Endometrial microvascular endothelial cells (primary cell): ENCODE measurements around the gene LRRC25. TPM values are rescaled to one million over a fixed set of nuclear protein-coding genes. Genes with fewer than 3 reads are reported as not detected.
"Not testable (repeated sequence)": the region's sequence is repeated elsewhere in the genome, so short reads cannot be mapped to it uniquely, and the experiment has no call there.

Source experiments
- in situ Hi-C: cut with HindIII; loops from 2 replicates; pipeline ENCODE4 v1.10.0; 2017; ENCODE audit warnings: low sequenced_read_pairs, low pct_unique_long_range_greater_than_20kb; ENCODE audit errors: inconsistent ontology term
- total RNA-seq: library from RNA; depleted of rRNA; stranded (reverse); fragments of >200 nt; gene quantifications from one replicate; pipeline ENCODE4 v1.2.3, GENCODE V29; 2015; ENCODE audit errors: inconsistent ontology term

Gene LRRC25
- total RNA-seq, 1 donor from 2014 or later: not detected

GRCh38 chr19:18414504-18415177 is 17.2 kb upstream of the LRRC25 start:
- in situ Hi-C loops: no loop called here

- in situ Hi-C loops: no loop called here
Observed at GRCh38 chr19:18412610-18413239, 15.3 kb upstream of the LRRC25 start.

DNA sequence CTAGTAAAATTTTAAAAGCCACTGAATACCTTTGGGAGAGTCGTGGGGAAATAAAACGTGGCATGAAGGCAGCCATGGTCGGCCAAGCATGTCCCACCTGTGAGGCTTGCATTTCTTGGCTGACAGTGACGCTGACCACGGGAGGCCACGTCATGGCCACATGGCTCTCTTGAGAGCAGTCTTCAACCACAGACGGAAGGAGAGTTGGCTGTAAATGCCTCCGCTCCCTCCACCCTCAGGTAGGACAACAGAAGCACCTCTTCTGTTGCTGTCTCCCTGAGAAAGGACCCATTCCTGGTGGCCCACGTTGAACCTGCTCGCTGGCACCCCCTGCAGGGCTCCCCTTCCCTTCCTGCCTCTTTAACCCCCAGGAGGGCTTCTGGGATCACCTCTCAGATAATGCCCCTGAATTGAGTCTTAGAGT is 10.6 kb upstream of the LRRC25 start:
- in situ Hi-C loops: no loop called here

DNA sequence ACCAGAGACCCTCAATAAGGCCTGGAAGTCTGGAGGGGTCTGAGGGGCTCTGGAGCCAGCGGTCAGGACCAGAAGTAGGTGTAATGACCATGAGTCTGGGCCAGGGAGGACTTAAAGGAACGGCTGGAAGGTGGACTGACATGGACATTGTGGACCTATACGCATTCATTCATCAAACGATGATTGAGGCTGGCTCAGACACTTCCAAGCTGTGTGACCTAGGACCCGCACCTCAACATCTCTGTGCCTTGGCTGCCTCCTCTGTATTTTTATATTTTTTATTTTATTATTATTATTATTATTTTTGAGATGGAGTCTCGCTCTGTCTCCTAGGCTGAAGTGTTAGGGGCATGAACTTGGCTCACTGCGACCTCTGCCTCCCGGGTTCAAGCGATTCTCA is 9.3 kb upstream of the LRRC25 start:
- in situ Hi-C loops: no loop called here

- in situ Hi-C loops: not testable (repeated sequence)
Observed at GRCh38 chr19:18405754-18406153, 8.3 kb upstream of the LRRC25 start.

- in situ Hi-C loops: not testable (repeated sequence)
Observed at GRCh38 chr19:18402455-18403248, 5.2 kb upstream of the LRRC25 start.

- in situ Hi-C loops: no loop called here
Observed at GRCh38 chr19:18401580-18402112, 4.2 kb upstream of the LRRC25 start.

- in situ Hi-C loops: no loop called here
Observed at GRCh38 chr19:18399008-18399407, 1.6 kb upstream of the LRRC25 start.

GRCh38 chr19:18396471-18397241 is 766 bp downstream of the LRRC25 start:
- in situ Hi-C loops: no loop called here

GRCh38 chr19:18393836-18394235 is 3.6 kb downstream of the LRRC25 start:
- in situ Hi-C loops: no loop called here

DNA sequence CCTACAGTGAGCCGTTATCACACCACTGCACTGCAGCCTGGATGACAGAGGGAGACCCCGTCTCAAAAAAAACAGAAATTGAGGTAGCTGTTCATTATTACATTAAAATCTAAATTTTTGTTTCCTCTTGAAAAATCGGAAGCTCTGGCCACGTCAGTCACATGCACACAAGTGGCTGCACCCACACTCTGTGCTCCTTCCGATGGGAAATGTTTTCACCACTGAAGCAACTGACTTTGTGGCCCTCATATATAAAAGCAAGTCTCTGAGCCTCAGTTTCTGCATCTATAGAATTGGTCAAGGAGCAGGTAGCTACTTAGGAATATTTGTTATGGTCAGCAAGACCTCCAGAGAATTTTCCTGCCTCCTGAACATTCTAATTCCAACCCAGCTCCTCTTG is 4.5 kb downstream of the LRRC25 start:
- in situ Hi-C loops: no loop called here

- in situ Hi-C loops: no loop called here
Observed at GRCh38 chr19:18392417-18392816, 5.0 kb downstream of the LRRC25 start.

DNA sequence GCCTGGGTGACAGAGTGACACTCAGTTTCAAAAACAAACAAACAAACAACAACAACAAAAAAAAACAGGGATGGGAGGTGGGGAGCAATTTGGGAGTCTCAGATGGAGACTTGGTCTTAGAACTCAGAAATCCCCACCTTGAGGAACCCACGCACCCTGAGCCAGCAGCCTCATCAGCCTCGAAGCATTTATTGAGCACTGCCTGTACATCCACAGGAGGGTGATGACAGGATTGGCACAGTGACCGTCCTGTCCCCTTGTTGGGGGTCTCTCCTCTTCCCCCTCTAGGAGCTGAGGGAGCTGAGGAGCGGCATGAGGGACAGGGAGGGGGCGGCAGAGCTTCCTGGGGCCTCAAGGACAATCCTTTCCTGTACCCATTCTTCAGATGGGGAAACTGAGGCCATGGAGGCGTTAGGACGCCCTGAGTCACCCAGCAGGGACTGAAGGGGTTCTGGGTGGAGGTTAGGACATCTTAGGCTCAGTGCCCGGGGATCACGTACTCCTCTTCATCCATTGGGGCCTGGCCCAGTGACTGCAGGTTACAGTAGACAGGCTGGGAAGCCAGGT is 5.8 kb downstream of the LRRC25 start:
- in situ Hi-C loops: no loop called here

DNA sequence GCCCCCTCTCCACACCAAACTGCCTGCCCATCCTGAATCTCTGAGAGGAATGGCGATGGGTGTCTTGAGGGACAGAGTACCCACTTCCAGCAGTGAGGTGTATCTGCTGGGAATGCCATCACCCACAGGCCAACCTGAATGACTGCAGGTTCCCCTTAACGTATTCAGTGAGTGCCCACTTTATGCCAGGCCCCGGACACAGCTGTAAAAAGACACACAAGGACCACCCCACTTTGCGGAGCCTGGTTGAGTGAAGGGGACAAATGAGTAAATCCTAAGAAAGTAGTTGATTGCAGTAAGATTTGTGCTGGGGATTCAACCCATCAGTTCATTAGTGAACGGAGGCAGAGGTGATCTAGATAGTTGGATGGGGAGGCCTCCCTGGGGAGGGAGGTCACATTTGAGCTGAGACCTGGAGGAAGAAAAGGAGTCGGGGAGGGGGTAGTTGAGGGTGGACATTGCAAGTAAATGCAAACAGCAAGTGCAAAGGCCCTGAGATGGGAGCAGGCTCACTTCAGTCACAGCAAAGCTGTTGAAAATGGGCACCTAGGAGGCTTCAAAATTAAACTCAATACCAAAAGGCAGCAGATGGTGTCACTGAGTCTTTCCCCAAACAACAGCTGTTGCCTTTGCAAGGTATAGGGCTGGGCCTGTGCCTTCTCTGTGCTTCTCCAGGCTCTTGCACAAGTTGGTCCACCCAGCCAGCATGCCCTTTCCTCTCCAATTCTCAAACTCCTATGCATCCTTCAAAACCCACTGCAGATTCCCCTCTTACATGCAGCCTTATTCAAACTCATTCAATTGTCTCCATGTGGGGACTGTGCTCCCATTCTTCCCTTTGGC is 7.1 kb downstream of the LRRC25 start:
- in situ Hi-C loops: no loop called here

- in situ Hi-C loops: no loop called here
Observed at GRCh38 chr19:18389726-18390064, 7.7 kb downstream of the LRRC25 start.

GRCh38 chr19:18388960-18389725 is 8.3 kb downstream of the LRRC25 start:
- in situ Hi-C loops: no loop called here
